GM12874 (cell line): ENCODE results near the gene IL13.

Experiments used
- TF ChIP-seq, protein P1 (sequence below): IDR thresholded peaks from 2 replicates; pipeline ENCODE4 v1.5.1; 2011; ENCODE audit warnings: low read depth, mild to moderate bottlenecking, control low read depth, low read length, moderate library complexity; ENCODE audit not compliant: insufficient read depth

The IL13 gene

DNA sequence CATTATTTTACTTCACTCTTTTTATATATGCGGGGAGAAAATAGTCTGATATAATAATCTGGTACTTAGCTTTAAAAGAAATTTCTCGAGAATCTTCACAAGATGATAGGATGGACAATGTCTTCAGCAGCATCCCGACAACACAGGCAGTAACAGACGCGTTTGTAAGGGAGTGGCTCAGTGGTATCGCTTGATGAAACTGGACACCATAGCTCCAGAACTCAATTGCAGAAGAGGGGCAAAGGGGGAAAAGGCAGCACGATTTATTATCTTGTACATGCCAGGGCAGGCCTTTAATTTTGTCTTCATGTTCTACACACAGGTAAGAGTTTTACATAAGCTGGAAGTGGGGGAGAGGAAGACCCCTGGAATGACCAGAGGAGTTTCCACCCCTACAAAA is 31.5 kb downstream of the IL13 start:
- TF ChIP-seq, protein P1, sequence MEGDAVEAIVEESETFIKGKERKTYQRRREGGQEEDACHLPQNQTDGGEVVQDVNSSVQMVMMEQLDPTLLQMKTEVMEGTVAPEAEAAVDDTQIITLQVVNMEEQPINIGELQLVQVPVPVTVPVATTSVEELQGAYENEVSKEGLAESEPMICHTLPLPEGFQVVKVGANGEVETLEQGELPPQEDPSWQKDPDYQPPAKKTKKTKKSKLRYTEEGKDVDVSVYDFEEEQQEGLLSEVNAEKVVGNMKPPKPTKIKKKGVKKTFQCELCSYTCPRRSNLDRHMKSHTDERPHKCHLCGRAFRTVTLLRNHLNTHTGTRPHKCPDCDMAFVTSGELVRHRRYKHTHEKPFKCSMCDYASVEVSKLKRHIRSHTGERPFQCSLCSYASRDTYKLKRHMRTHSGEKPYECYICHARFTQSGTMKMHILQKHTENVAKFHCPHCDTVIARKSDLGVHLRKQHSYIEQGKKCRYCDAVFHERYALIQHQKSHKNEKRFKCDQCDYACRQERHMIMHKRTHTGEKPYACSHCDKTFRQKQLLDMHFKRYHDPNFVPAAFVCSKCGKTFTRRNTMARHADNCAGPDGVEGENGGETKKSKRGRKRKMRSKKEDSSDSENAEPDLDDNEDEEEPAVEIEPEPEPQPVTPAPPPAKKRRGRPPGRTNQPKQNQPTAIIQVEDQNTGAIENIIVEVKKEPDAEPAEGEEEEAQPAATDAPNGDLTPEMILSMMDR = no peak

DNA sequence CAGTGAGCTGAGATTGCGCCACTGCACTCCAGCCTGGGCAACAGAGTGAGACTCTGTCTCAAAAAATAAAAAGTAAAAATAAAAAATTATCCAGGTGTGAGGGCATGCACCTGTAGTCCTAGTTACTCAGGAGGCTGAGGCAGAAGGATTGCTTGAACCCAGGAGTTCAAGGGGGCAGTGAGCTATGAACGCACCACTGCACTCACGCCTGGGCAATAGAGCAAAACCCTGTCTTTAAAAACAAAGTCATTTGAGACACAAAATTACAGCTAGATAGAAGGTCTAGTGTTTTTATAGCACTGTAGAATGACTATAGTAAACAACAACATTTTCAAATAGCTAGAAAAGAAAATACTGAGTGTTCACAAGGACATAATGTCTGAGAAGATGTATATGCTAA is 32.2 kb downstream of the IL13 start:
- TF ChIP-seq, protein P1 = no peak

DNA sequence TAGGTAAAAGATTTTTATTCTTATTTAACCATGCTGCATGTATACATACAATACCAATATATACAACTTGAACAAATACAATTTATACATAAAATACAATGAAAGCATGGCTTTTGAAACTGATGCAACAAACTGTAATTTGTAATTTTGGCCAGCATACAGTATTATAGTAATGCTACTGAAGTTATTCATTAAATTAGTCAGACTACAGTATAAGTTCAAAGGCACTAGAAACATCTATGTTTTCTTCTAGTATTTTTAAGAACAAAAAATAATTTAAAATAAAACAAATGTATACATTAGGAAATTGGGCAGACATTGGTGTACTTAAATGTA is 34.6 kb downstream of the IL13 start:
- TF ChIP-seq, protein P1 = no peak

DNA sequence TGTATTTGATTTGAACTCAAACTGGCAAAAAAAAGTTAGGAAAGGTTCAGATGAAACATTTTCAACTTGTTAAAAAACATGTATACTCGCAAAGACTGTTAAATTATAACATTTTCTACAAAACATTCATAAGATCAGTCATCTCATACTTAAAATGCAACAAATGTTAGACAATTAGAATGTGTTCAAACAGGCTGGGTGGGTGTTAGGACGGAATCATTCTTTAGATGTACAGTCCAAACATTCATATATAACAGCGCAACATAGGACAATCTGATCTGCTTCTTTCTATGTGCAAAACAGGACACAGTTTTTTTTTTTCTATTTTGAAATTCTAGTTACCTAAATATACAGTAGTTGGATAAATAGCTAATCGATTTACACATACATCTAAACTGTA is 38.0 kb downstream of the IL13 start:
- TF ChIP-seq, protein P1 = no peak

DNA sequence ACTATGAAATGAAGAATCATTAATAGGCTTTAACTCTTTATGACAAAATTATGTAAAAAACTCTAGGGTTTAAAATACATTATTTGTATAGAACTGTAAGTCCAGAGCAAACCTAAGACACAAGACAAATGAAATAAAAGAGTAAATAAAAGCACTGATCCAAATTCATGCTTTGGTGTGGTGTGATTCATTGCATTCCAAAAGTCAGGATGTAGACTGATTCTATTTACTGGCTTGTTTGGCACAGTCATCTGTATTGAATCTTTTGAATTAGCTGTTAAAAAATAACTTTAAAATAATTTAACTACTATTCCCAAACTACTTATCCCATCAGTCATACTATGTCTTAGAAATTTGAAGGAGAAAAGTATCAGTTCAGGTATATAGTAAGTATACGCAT is 46.9 kb downstream of the IL13 start:
- TF ChIP-seq, protein P1 = no peak

DNA sequence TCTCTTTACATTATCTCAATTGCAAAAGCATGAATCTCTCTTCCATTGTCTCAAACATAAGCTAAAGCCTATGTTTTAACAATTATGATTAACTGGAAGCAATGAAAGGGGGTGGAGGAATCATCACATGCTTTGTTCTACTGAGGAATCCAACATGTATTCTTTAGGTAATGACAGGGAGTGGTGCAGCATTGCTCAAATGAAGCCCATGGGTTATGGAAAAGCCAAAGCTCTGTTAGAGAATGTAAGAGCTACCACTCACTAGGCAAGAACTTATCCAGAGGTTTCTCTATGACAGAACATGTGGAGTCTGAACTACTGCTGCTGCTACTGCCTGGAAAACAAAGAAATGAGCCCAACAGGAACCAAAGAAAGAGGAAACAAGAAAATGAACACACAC is 50.7 kb downstream of the IL13 start:
- TF ChIP-seq, protein P1 = no peak
